Thyroid gland (tissue), 4 donors: ENCODE results near the gene MIA3. TPM values are rescaled to one million over a fixed set of nuclear protein-coding genes. Genes with fewer than 3 reads are reported as not detected.

Source experiments
- DNase-seq, 2 donors: peaks; one replicate each; pipeline ENCODE4 v3.0.0-alpha.2; 2019
- H3K27ac ChIP-seq, 3 donors: fragments of 200-600 bp; sonication (generic); 1 replicate in 2 of 3; 2 replicates in 1 of 3; pipeline ENCODE4 v1.5.1; 2016 to 2019; ENCODE audit warnings: mild to moderate bottlenecking in 1 of 3, moderate library complexity in 1 of 3
- H3K27me3 ChIP-seq: fragments of 200-600 bp; sonication (generic); one replicate; pipeline ENCODE4 v1.5.1; 2019
- H3K36me3 ChIP-seq, 2 donors: fragments of 200-600 bp; sonication (generic); one replicate each; pipeline ENCODE4 v1.5.1; 2016 to 2019
- H3K4me1 ChIP-seq, 2 donors: fragments of 200-600 bp; sonication (generic); one replicate each; pipeline ENCODE4 v1.5.1; 2017 to 2019
- H3K4me3 ChIP-seq, 3 donors: fragments of 200-600 bp; sonication (generic); replicated peaks in 1 of 3; 1 replicate in 2 of 3; 2 replicates in 1 of 3; pipeline ENCODE4 v1.5.1; 2016; ENCODE audit warnings: mild to moderate bottlenecking in 1 of 3
- H3K9me3 ChIP-seq: fragments of 200-600 bp; sonication (generic); one replicate; pipeline ENCODE4 v1.5.1; 2017
- CTCF ChIP-seq, 6 experiments: fragments of 200-600 bp in 3 of 6; fragments of 450-650 bp in 3 of 6; sonication (generic) in 3 of 6; IDR thresholded peaks; one replicate each; pipeline ENCODE4 v1.5.1; 2016 to 2019; ENCODE audit warnings: antibody characterized with exemption in 6 of 6, mild to moderate bottlenecking in 2 of 6, inconsistent platforms in 1 of 6, moderate library complexity in 1 of 6
- POLR2A ChIP-seq, 2 donors: fragments of 450-650 bp; IDR thresholded peaks; one replicate each; pipeline ENCODE4 v1.6.1; 2017; ENCODE audit warnings: antibody characterized with exemption in 2 of 2, mild to moderate bottlenecking in 2 of 2, moderate library complexity in 1 of 2
- WGBS, 2 donors: methylation state at CpG; one replicate each; pipeline ENCODE4 v1.1.5; 2017; 5-methylcytosine and 5-hydroxymethylcytosine counted together
- intact Hi-C: fragments of 100-400 bp; cut with DNase I; formaldehyde crosslinking; loops from one replicate; pipeline ENCODE4 v1.15.1; 2023
- total RNA-seq, 4 donors: library from RNA; depleted of rRNA; stranded (reverse); fragments of >200 nt; gene quantifications; one replicate each; pipeline ENCODE4 v1.2.3, GENCODE V29; 2016

MIA3 gene
- 10 to 100 TPM; 58.0 to 96.3 (median 70.0) TPM for total RNA-seq

GRCh38 chr1:222618001-222618879, at the start of gene MIA3:
MIA3 (plus strand) TSS chr1:222618097; CDS start chr1:222618111, 14 bp downstream.
- TF ChIP-seq POLR2A (IDR thresholded peaks at IDR 0.05) = peak in 1 of 2 donors; percentile 77
- no peak for TF ChIP-seq CTCF (IDR thresholded peaks at IDR 0.05)
- no peaks in the 10 kb centered on the region for H3K27me3 ChIP-seq
- WGBS, 2 donors = 0% methylated on average over 3 to 20 of the region's 81 CpGs
- intact Hi-C loops = no loop called here
- H3K27ac ChIP-seq = peak within 1 kb of the TSS; percentile 28 to 77 (median 73)
- peaks cover 0 to 9% of the 10 kb centered on the region in 2 donors for H3K4me1 ChIP-seq
- peak within 1 kb of the TSS; percentile 58 to 100 (median 94) for H3K4me3 ChIP-seq
- peak; percentile 24 to 79 for DNase-seq
- H3K9me3 ChIP-seq = no peaks in the 10 kb centered on the region
- H3K36me3 ChIP-seq = no peaks in the 10 kb centered on the region

GRCh38 chr1:222570837-222571236, 47.1 kb upstream of the MIA3 start:
- Histone ChIP-seq H3K27ac (no peak overlapping the region), H3K36me3 (peaks cover 4% of the 10 kb centered on the region in 2 donors), H3K4me1 (peaks cover 0 to under 1% of the 10 kb centered on the region in 2 donors), H3K27me3 (no peaks in the 10 kb centered on the region), H3K4me3 (no peak overlapping the region), H3K9me3 (no peaks in the 10 kb centered on the region)
- no peak for TF ChIP-seq POLR2A (IDR thresholded peaks at IDR 0.05)
- TF ChIP-seq CTCF (IDR thresholded peaks at IDR 0.05) = no peak
- intact Hi-C loops = no loop called here
- DNase-seq = no peak
- WGBS, 2 donors = 90 to 91% methylated on average over 1 of the region's 1 CpG

GRCh38 chr1:222579316-222579715, 38.6 kb upstream of the MIA3 start:
- no peaks in the 10 kb centered on the region for H3K27me3 ChIP-seq
- no peaks in the 10 kb centered on the region for H3K9me3 ChIP-seq
- H3K4me3 ChIP-seq = no peak overlapping the region
- no peak for DNase-seq
- no peaks in the 10 kb centered on the region for H3K36me3 ChIP-seq
- 96 to 98% methylated on average over 3 of the region's 3 CpGs for WGBS, 2 donors
- no peak for TF ChIP-seq POLR2A (IDR thresholded peaks at IDR 0.05)
- no peak for TF ChIP-seq CTCF (IDR thresholded peaks at IDR 0.05)
- H3K27ac ChIP-seq = no peak overlapping the region
- intact Hi-C loops = no loop called here
- H3K4me1 ChIP-seq = peaks cover 9 to 24% of the 10 kb centered on the region in 2 donors

GRCh38 chr1:222582099-222582774, 35.7 kb upstream of the MIA3 start:
- intact Hi-C loops = no loop called here
- TF ChIP-seq CTCF (IDR thresholded peaks at IDR 0.05) = no peak
- TF ChIP-seq POLR2A (IDR thresholded peaks at IDR 0.05) = no peak
- 88 to 92% methylated on average over 4 of the region's 4 CpGs for WGBS, 2 donors

GRCh38 chr1:222583079-222583478, 34.8 kb upstream of the MIA3 start:
- H3K27me3 ChIP-seq = no peaks in the 10 kb centered on the region
- no peak for TF ChIP-seq POLR2A (IDR thresholded peaks at IDR 0.05)
- TF ChIP-seq CTCF (IDR thresholded peaks at IDR 0.05) = no peak
- intact Hi-C loops = no loop called here
- no peak overlapping the region for H3K4me3 ChIP-seq
- H3K27ac ChIP-seq = no peak overlapping the region
- WGBS, 2 donors = 82 to 88% methylated on average over 5 of the region's 5 CpGs
- no peaks in the 10 kb centered on the region for H3K9me3 ChIP-seq
- no peak for DNase-seq
- peaks cover 14 to 34% of the 10 kb centered on the region in 2 donors for H3K4me1 ChIP-seq
- no peaks in the 10 kb centered on the region for H3K36me3 ChIP-seq

More at GRCh38 chr1:222582099-222582774, 35.7 kb upstream of the MIA3 start:
- H3K4me3 ChIP-seq = no peak overlapping the region
- H3K4me1 ChIP-seq = peaks cover 14 to 33% of the 10 kb centered on the region in 2 donors
- H3K27ac ChIP-seq = no peak overlapping the region
- DNase-seq = no peak
- H3K27me3 ChIP-seq = no peaks in the 10 kb centered on the region
- no peaks in the 10 kb centered on the region for H3K9me3 ChIP-seq
- no peaks in the 10 kb centered on the region for H3K36me3 ChIP-seq
